BE2C (cell line): ENCODE results near the gene GRID1.

ENCODE experiments used
- DNase-seq: peaks from one replicate; pipeline ENCODE4 v3.0.0-alpha.2; 2020
- H3K27me3 ChIP-seq: fragments of 250-450 bp; sonication (Bioruptor Pico); 2 replicates; pipeline ENCODE4 v1.5.1; 2020; ENCODE audit warnings: mild to moderate bottlenecking
- H3K36me3 ChIP-seq: fragments of 250-450 bp; sonication (Bioruptor Pico); 2 replicates; pipeline ENCODE4 v1.5.1; 2020; ENCODE audit warnings: mild to moderate bottlenecking
- H3K4me1 ChIP-seq: fragments of 250-450 bp; sonication (Bioruptor Pico); 2 replicates; pipeline ENCODE4 v1.5.1; 2020
- H3K4me3 ChIP-seq: 2 replicates; pipeline ENCODE4 v1.5.1; 2011; ENCODE audit warnings: low read depth, low read length
- H3K9me3 ChIP-seq: fragments of 250-450 bp; sonication (Bioruptor Pico); 2 replicates; pipeline ENCODE4 v1.5.1; 2020
- TF ChIP-seq, protein P1 (sequence below): IDR thresholded peaks from 2 replicates; pipeline ENCODE4 v1.5.1; 2012; ENCODE audit warnings: mild to moderate bottlenecking, low read depth, low read length

The GRID1 gene

DNA sequence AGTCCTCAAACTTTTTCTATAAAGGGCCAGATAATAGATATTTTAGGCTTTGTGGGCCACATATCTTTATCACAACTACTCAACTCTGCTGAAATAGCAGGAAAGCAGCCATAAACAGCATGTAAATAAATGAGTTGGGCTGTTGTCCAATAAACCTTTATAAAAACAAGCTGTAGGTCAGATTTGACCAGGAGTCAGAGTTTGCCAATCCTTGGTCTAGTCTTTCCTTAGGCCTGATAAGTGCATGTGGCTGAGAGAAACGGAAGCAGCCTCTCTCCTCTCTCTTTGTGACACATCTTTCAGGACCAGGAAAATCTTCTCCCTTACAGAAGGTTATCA is 724.5 kb downstream of the GRID1 start:
- DNase-seq: no peak
- Histone ChIP-seq H3K4me1 (peaks cover 18% of the 10 kb centered on the region), H3K27me3 (no peaks in the 10 kb centered on the region), H3K36me3 (peaks cover 9% of the 10 kb centered on the region), H3K9me3 (no peaks in the 10 kb centered on the region), H3K4me3 (no peak overlapping the region)
- TF ChIP-seq, protein P1, sequence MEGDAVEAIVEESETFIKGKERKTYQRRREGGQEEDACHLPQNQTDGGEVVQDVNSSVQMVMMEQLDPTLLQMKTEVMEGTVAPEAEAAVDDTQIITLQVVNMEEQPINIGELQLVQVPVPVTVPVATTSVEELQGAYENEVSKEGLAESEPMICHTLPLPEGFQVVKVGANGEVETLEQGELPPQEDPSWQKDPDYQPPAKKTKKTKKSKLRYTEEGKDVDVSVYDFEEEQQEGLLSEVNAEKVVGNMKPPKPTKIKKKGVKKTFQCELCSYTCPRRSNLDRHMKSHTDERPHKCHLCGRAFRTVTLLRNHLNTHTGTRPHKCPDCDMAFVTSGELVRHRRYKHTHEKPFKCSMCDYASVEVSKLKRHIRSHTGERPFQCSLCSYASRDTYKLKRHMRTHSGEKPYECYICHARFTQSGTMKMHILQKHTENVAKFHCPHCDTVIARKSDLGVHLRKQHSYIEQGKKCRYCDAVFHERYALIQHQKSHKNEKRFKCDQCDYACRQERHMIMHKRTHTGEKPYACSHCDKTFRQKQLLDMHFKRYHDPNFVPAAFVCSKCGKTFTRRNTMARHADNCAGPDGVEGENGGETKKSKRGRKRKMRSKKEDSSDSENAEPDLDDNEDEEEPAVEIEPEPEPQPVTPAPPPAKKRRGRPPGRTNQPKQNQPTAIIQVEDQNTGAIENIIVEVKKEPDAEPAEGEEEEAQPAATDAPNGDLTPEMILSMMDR: no peak

DNA sequence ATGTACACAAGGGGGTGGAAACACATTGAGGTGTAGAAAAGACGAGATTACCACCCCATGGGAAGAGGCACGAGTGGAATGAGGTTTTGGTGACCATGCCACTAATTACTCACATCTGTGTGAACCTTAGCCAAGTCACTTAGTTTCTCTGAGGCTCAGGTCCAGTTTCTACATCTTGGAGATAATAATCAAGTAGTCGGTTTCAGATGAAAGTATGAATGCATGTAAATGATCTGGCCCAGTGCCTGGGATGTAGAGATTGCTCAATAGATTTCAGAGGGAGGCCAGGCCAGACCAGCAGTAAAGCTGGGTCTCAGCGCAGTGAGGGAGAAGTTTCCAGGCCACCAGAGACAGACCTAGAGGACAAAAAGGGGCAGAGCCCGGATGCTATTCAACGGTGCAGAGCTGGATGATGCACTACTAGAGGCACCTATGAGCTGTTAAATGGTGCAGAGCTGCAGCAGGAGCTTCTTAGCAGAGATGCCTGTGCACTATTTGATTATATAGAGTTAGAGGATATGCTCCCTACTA is 725.1 kb downstream of the GRID1 start:
- no peaks in the 10 kb centered on the region for H3K27me3 ChIP-seq
- TF ChIP-seq, protein P1: no peak
- no peak overlapping the region for H3K4me3 ChIP-seq
- H3K36me3 ChIP-seq: peaks cover 6% of the 10 kb centered on the region; the same call in 1 of the 2 replicates
- H3K9me3 ChIP-seq: no peaks in the 10 kb centered on the region
- peaks cover 18% of the 10 kb centered on the region for H3K4me1 ChIP-seq
- peak; percentile 23 for DNase-seq

DNA sequence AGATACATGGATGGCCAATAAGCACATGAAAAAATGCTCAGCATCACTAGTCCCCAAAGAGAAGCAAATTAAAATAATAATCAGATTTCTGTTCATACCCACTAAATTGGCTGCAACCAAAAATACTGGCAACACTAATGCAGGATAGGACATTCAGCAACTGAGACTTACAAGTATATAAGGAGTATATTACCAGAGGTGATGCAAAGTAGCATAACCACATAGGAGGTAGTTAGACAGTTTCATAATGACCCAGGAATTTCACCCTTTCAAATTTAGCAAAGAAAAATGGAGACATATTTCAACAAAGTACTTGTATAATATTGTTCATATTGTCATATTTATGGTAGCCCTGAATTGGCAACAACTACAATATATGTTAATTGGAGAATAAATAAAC is 727.8 kb downstream of the GRID1 start:
- Histone ChIP-seq H3K9me3 (no peaks in the 10 kb centered on the region), H3K27me3 (no peaks in the 10 kb centered on the region), H3K4me3 (no peak overlapping the region), H3K36me3 (no peaks in the 10 kb centered on the region), H3K4me1 (peaks cover 22% of the 10 kb centered on the region)
- TF ChIP-seq, protein P1: no peak
- DNase-seq: no peak

DNA sequence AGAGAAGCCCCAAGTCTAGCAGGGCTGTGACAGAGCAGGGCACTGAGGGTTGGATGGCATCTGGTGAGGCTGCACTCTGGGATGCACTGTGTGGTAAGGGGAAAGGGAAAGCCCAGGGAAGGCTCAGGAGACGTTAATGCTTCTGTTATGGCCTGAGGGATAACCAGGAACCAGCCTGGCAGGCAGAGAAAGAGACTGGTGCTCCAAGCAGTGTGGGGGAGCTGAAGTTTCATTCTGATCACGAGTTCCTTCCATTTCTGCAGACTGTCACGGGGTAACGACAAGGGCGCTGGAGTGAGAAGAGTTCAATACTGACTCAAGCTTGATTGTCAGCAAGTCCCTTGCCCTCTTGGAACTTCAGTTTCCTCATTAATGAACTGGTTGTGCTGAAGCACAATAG is 730.9 kb downstream of the GRID1 start:
- H3K4me1 ChIP-seq: peaks cover 5% of the 10 kb centered on the region
- H3K9me3 ChIP-seq: no peaks in the 10 kb centered on the region
- H3K27me3 ChIP-seq: no peaks in the 10 kb centered on the region
- no peak overlapping the region for H3K4me3 ChIP-seq
- peak; percentile 24 for DNase-seq
- H3K36me3 ChIP-seq: no peaks in the 10 kb centered on the region
- TF ChIP-seq, protein P1: no peak

DNA sequence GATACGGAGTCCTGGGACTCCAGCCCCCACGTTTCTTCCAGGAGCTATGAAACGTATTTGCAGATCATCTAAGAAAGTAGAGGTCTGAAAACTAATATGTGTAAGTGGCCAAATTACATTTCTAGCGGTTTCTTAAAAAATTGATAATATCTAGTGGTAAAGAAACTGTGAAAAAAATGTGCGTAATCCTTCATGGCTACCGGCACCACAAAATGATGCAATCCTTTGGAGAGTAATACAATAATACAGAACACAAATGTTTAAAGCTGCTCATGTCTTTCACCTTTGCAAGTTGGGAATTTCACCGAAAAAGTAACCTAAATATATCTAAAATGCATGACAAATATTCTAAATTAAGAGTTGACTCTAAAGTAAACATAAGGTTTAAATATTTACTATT is 742.1 kb downstream of the GRID1 start:
- no peaks in the 10 kb centered on the region for H3K4me1 ChIP-seq
- no peaks in the 10 kb centered on the region for H3K9me3 ChIP-seq
- no peak for DNase-seq
- TF ChIP-seq, protein P1: no peak
- H3K4me3 ChIP-seq: no peak overlapping the region
- H3K36me3 ChIP-seq: no peaks in the 10 kb centered on the region
- no peaks in the 10 kb centered on the region for H3K27me3 ChIP-seq

DNA sequence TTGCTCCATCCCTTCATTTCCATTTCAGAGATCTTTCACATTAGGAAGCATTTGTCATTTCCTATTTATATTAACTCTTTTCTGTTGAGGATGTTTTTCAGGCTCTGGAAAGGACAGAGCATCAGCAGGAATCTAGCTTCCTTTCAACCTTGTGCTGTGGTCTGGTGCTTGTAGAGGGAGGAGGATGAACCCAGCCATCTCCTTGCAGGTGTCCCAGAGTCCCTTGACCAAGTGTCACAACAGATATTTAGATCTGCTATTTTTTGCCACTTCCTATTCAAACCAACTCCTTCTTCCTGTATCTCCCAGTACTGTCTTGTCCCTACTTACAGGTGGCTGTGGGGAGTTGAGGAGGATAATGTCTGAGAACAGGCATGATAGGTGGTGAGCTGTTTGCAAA is 742.8 kb downstream of the GRID1 start:
- Histone ChIP-seq H3K9me3 (no peaks in the 10 kb centered on the region), H3K36me3 (no peaks in the 10 kb centered on the region), H3K27me3 (no peaks in the 10 kb centered on the region), H3K4me3 (no peak overlapping the region), H3K4me1 (no peaks in the 10 kb centered on the region)
- no peak for DNase-seq
- TF ChIP-seq, protein P1: no peak
